Stimulated activated CD8-positive, alpha-beta memory T cell treated with anti-CD3 and anti-CD28 coated beads, Interleukin-12 subunit alpha, Interleukin-12 subunit beta, amount 100 ng/mL, for 24 hours (primary cell): ENCODE results near the gene DNAJC17.

ENCODE experiments used
- DNase-seq: peaks from one replicate; pipeline ENCODE4 v3.0.0-alpha.2; 2020; ENCODE audit errors: extremely low read depth

Gene DNAJC17

GRCh38 chr15:40739854-40740253, 67.4 kb downstream of the DNAJC17 start:
- DNase-seq, result no peak

GRCh38 chr15:40739047-40739446, 68.2 kb downstream of the DNAJC17 start:
- DNase-seq, result no peak

GRCh38 chr15:40737048-40737447, 70.2 kb downstream of the DNAJC17 start:
- no peak for DNase-seq

GRCh38 chr15:40736575-40736974, 70.7 kb downstream of the DNAJC17 start:
- no peak for DNase-seq

- DNase-seq, result no peak
These were observed 76.2 kb downstream of the DNAJC17 start for GRCh38 chr15:40731034-40731433.

DNA sequence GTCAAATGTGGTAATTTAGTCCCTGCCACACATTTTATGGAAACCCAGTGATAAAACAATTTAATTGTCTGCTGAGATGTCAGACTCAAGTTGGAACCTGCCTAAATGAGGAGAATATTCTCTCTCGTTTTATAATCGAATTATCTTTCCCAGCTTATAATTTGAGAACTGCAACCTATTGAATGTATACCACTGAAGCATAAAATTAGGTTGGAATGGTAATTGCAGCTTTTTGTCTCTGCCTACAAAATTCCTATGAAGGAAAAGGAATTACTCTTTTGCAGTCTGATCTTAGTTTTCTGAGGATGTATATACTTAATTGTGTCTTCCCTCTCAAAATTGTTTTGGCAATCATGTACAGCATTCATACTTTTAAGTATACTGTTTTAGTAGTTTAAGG, 83.4 kb downstream of the DNAJC17 start:
- no peak for DNase-seq

DNA sequence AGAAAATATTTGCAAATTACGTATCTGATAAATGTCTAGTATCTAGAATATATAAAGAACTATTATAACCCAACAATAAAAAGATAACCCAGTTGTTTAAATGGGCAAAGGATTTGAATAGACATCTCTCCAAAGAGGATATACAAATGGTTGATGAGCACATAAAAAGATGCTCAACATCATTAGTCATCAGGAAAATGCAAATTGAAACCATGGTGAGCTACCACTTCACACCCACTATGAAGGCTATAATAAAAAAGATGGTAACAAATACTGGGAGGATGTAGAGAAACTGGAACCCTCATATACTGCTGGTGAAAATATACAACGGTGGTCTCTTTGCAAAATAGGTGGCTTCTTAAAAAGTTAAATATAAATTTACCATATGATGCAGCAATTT, 84.3 kb downstream of the DNAJC17 start:
- no peak for DNase-seq

GRCh38 chr15:40722354-40722753, 84.9 kb downstream of the DNAJC17 start:
- no peak for DNase-seq

GRCh38 chr15:40721701-40722100, 85.6 kb downstream of the DNAJC17 start:
- no peak for DNase-seq

GRCh38 chr15:40716165-40716564, 91.1 kb downstream of the DNAJC17 start:
- no peak for DNase-seq
